CD14-positive monocyte (primary cell): ENCODE measurements around the gene TRAPPC12. TPM values are rescaled to one million over a fixed set of nuclear protein-coding genes. Genes with fewer than 3 reads are reported as not detected.

Experiments
- DNase-seq, 3 donors: peaks; one replicate each; pipeline ENCODE4 v3.0.0-alpha.2; 2011 to 2022
- H2AFZ ChIP-seq: 2 replicates; pipeline ENCODE4 v1.6.0; 2012; ENCODE audit warnings: mild to moderate bottlenecking, low read depth, low read length, inconsistent platforms; ENCODE audit not compliant: insufficient read depth, poor library complexity, severe bottlenecking
- H3K27ac ChIP-seq, 2 donors: 1 replicate in 1 of 2; 2 replicates in 1 of 2; pipeline ENCODE4 v1.5.1; 2012 to 2013; ENCODE audit warnings: low read length in 2 of 2, control low read depth in 1 of 2, inconsistent platforms in 1 of 2, low read depth in 1 of 2, mild to moderate bottlenecking in 1 of 2
- H3K27me3 ChIP-seq, 2 donors: one replicate each; pipeline versions ENCODE4 v1.6.0 to v1.6.1; 2011 to 2013; ENCODE audit warnings: low read length in 2 of 2; ENCODE audit not compliant: control insufficient read depth in 2 of 2, insufficient read depth in 2 of 2
- H3K36me3 ChIP-seq, 2 donors: replicated peaks in 1 of 2; 1 replicate in 1 of 2; 2 replicates in 1 of 2; pipeline versions ENCODE4 v1.5.1 to v1.6.1; 2012 to 2013; ENCODE audit warnings: low read length in 2 of 2, control low read depth in 1 of 2, inconsistent platforms in 1 of 2, mild to moderate bottlenecking in 1 of 2; ENCODE audit not compliant: insufficient read depth in 2 of 2, control insufficient read depth in 1 of 2
- H3K4me1 ChIP-seq, 2 donors: 1 replicate in 1 of 2; 2 replicates in 1 of 2; pipeline versions ENCODE4 v1.5.1 to v1.6.1; 2012 to 2013; ENCODE audit warnings: low read length in 2 of 2, control low read depth in 1 of 2, inconsistent platforms in 1 of 2, mild to moderate bottlenecking in 1 of 2, moderate library complexity in 1 of 2; ENCODE audit not compliant: insufficient read depth in 2 of 2, control insufficient read depth in 1 of 2
- H3K4me2 ChIP-seq: replicated peaks from 2 replicates; pipeline ENCODE3; 2012; ENCODE audit warnings: low read length, moderate library complexity, mild to moderate bottlenecking; ENCODE audit not compliant: poor library complexity, severe bottlenecking; ENCODE audit errors: extremely low read depth
- H3K4me3 ChIP-seq, 3 experiments: fragments of 200-600 bp in 1 of 3; sonication (generic) in 1 of 3; replicated peaks in 1 of 3; 1 replicate in 2 of 3; 2 replicates in 1 of 3; pipeline ENCODE4 v1.5.1; 2011 to 2013; ENCODE audit warnings: low read length in 3 of 3, mild to moderate bottlenecking in 3 of 3, control low read depth in 2 of 3, low read depth in 2 of 3, inconsistent platforms in 1 of 3, moderate library complexity in 1 of 3
- H3K79me2 ChIP-seq: 2 replicates; pipeline ENCODE4 v1.6.0; 2012; ENCODE audit warnings: mild to moderate bottlenecking, control low read depth, inconsistent platforms, low read length, moderate library complexity; ENCODE audit not compliant: insufficient read depth
- H3K9ac ChIP-seq: 2 replicates; pipeline ENCODE4 v1.6.0; 2017; ENCODE audit warnings: low read length, mild to moderate bottlenecking; ENCODE audit not compliant: insufficient read depth, poor library complexity, severe bottlenecking
- H3K9me3 ChIP-seq, 2 donors: replicated peaks in 1 of 2; 1 replicate in 1 of 2; 2 replicates in 1 of 2; pipeline versions ENCODE4 v1.5.1 to v1.6.1; 2012 to 2013; ENCODE audit warnings: low read length in 2 of 2, control low read depth in 1 of 2; ENCODE audit not compliant: control insufficient read depth in 1 of 2, insufficient read depth in 1 of 2
- H4K20me1 ChIP-seq: 2 replicates; pipeline ENCODE4 v1.6.0; 2012; ENCODE audit warnings: mild to moderate bottlenecking, low read length, control low read depth, moderate library complexity; ENCODE audit not compliant: insufficient read depth
- H3K27ac Mint-ChIP-seq, 7 donors: one replicate each; pipeline ENCODE4 v1.8.0; 2020; ENCODE audit warnings: mild to moderate bottlenecking in 7 of 7, mixed read lengths in 7 of 7, moderate library complexity in 6 of 7, inconsistent platforms in 2 of 7
- H3K27me3 Mint-ChIP-seq, 3 donors: one replicate each; pipeline ENCODE4 v1.8.0; 2021 to 2022; ENCODE audit warnings: low read depth in 3 of 3, mild to moderate bottlenecking in 3 of 3, mixed read lengths in 3 of 3, moderate library complexity in 3 of 3, inconsistent platforms in 1 of 3
- H3K36me3 Mint-ChIP-seq, 2 donors: one replicate each; pipeline ENCODE4 v1.8.0; 2020; ENCODE audit warnings: mixed read lengths in 2 of 2, inconsistent platforms in 1 of 2, mild to moderate bottlenecking in 1 of 2
- H3K4me1 Mint-ChIP-seq: one replicate; pipeline ENCODE4 v1.8.0; 2020; ENCODE audit warnings: mild to moderate bottlenecking, mixed read lengths
- H3K4me3 Mint-ChIP-seq, 2 donors: one replicate each; pipeline ENCODE4 v1.8.0; 2020; ENCODE audit warnings: mild to moderate bottlenecking in 2 of 2, mixed read lengths in 2 of 2, moderate library complexity in 1 of 2
- H3K9me3 Mint-ChIP-seq, 7 donors: one replicate each; pipeline ENCODE4 v1.8.0; 2020 to 2022; ENCODE audit warnings: mixed read lengths in 7 of 7, mild to moderate bottlenecking in 6 of 7, moderate library complexity in 6 of 7, inconsistent platforms in 2 of 7
- CTCF ChIP-seq: fragments of 200-600 bp; IDR thresholded peaks from one replicate; pipeline ENCODE4 v1.8.0; 2022; ENCODE audit warnings: antibody characterized with exemption, mild to moderate bottlenecking
- WGBS: methylation state at CpG from one replicate; pipeline ENCODE4 v1.1.5; 2013; ENCODE audit warnings: missing lambda C conversion rate; ENCODE audit not compliant: insufficient coverage; 5-methylcytosine and 5-hydroxymethylcytosine counted together
- intact Hi-C, 2 donors: fragments of 100-400 bp; cut with micrococcal nuclease; formaldehyde crosslinking; loops; one replicate each; pipeline versions ENCODE4 v1.15.0 to v1.15.1; 2023
- polyA plus RNA-seq, 3 donors: library from polyadenylated mRNA; depleted of rRNA in 1 of 3; unstranded in 2 of 3; stranded (reverse) in 1 of 3; fragments of 300-500 nt in 2 of 3; fragments of >200 nt in 1 of 3; fragmentation: Illumina TruSeq in 2 of 3; gene quantifications; 1 replicate in 2 of 3; 2 replicates in 1 of 3; pipeline ENCODE4 v1.2.3, GENCODE V29; 2012 to 2021

The TRAPPC12 gene
- polyA plus RNA-seq, 3 donors = 26.6 to 72.1 (median 44.7) TPM

GRCh38 chr2:3357926-3358325, 21.6 kb upstream of the TRAPPC12 start:
- Histone ChIP-seq H3K9me3 (peaks cover 0 to 3% of the 10 kb centered on the region in 2 donors), H3K79me2 (peaks cover 35% of the 10 kb centered on the region), H2AFZ (peak overlapping the region; percentile 72), H4K20me1 (no peaks in the 10 kb centered on the region), H3K4me1 (peaks cover 15% of the 10 kb centered on the region in 2 donors), H3K9ac (no peak overlapping the region), H3K4me3 (no peak overlapping the region), H3K4me2 (peak overlapping the region; percentile 14), H3K27me3 (no peaks in the 10 kb centered on the region), H3K36me3 (peaks cover 13 to 17% of the 10 kb centered on the region in 2 donors), H3K27ac (peak overlapping the region in 1 of 2 donors; percentile 73)
- Mint-ChIP-seq H3K4me3 (no peak overlapping the region), H3K9me3 (peaks cover 0 to 5% (median 0%) of the 10 kb centered on the region in 7 donors), H3K27me3 (peaks cover 0 to 3% (median 1%) of the 10 kb centered on the region in 3 donors), H3K27ac (peak overlapping the region in 4 of 7 donors; percentile 15 to 83 (median 56)), H3K36me3 (peaks cover 11 to 27% of the 10 kb centered on the region in 2 donors), H3K4me1 (peaks cover 29% of the 10 kb centered on the region)
- 94% methylated on average over 5 of the region's 8 CpGs for WGBS
- no peak for DNase-seq
- intact Hi-C loops = no loop called here
- no peak for TF ChIP-seq CTCF

DNA sequence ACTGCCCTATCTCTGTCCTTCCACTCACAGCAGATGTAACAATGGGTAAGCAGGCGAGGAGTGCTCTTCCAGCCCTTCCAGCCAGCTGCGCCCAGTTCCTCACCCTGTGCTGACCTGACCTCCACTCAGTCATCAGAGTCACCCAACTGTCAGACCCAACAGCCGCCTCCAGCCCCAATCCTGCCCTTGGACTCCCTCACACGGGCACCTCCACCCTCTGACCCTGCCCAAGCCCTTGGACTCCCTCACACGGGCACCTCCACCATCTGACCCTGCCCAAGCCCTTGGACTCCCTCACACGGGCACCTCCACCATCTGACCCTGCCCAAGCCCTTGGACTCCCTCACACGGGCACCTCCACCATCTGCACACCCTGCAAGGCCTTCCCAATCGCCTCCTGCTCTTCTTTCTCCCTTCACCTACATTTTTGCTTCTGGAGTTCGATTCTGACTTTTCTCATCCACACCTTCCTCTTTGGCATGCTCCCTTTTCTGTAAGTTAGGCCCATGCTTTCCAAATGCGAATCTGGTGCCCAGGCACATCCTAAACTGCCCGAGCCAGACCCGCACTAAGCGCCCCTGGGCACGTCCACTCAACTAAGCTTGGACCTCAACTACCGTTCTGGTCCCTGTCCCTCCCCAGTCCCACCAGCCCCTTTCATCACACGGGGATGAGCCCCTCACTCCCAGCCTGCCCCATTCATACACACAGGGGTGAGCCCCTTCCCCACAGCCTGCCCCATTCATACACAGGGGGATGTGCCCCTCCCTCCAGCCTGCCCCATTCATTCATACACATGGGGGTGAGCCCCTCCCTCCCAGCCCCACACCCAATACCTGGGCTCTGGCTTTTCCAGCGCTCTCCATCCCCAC, 17.7 kb upstream of the TRAPPC12 start:
- Mint-ChIP-seq H3K27me3 (peaks cover 0 to 3% (median 1%) of the 10 kb centered on the region in 3 donors), H3K4me3 (no peak overlapping the region), H3K27ac (peak overlapping the region in 2 of 7 donors; percentile 3 to 64), H3K4me1 (peaks cover 30% of the 10 kb centered on the region), H3K36me3 (peaks cover 0 to 8% of the 10 kb centered on the region in 2 donors), H3K9me3 (peaks cover 0 to 3% (median 0%) of the 10 kb centered on the region in 7 donors)
- Histone ChIP-seq H3K27me3 (no peaks in the 10 kb centered on the region), H3K36me3 (no peaks in the 10 kb centered on the region), H3K4me3 (no peak overlapping the region), H3K9me3 (no peaks in the 10 kb centered on the region), H3K27ac (no peak overlapping the region), H3K9ac (no peak overlapping the region), H3K79me2 (peaks cover 49% of the 10 kb centered on the region), H3K4me2 (no peak overlapping the region), H4K20me1 (peaks cover 3% of the 10 kb centered on the region), H3K4me1 (peaks cover 13% of the 10 kb centered on the region in 2 donors), H2AFZ (no peak overlapping the region)
- no peak for DNase-seq
- no peak for TF ChIP-seq CTCF
- intact Hi-C loops = no loop called here
- 89% methylated on average over 17 of the region's 17 CpGs for WGBS
